Karpas-422 (cell line): ENCODE measurements around the gene CREB1. TPM values are rescaled to one million over a fixed set of nuclear protein-coding genes. Genes with fewer than 3 reads are reported as not detected.
"Not testable (repeated sequence)": the region's sequence is repeated elsewhere in the genome, so short reads cannot be mapped to it uniquely, and the experiment has no call there.

Source experiments
- DNase-seq: peaks from one replicate; pipeline ENCODE4 v3.0.0-alpha.2; 2015
- H2AFZ ChIP-seq: fragments of 200-600 bp; sonication (generic); 2 replicates; pipeline ENCODE4 v1.6.1; 2014; ENCODE audit warnings: antibody characterized with exemption, low read length, mixed read lengths
- H3K27ac ChIP-seq: fragments of 200-600 bp; sonication (generic); 2 replicates; pipeline ENCODE4 v1.5.1; 2014; ENCODE audit warnings: mild to moderate bottlenecking, low read length, moderate library complexity
- H3K27me3 ChIP-seq: fragments of 200-600 bp; sonication (generic); 2 replicates; pipeline ENCODE4 v1.6.1; 2014; ENCODE audit warnings: low read length, mixed read lengths
- H3K36me3 ChIP-seq: fragments of 200-600 bp; sonication (generic); 2 replicates; pipeline ENCODE4 v1.6.1; 2014; ENCODE audit warnings: low read length, mixed read lengths; ENCODE audit not compliant: insufficient read depth
- H3K4me1 ChIP-seq: fragments of 200-600 bp; sonication (generic); 2 replicates; pipeline ENCODE4 v1.6.1; 2014; ENCODE audit warnings: mild to moderate bottlenecking, low read length, mixed read lengths
- H3K4me2 ChIP-seq: fragments of 200-600 bp; sonication (generic); 2 replicates; pipeline ENCODE4 v1.6.1; 2014; ENCODE audit warnings: low read length, low read depth, mild to moderate bottlenecking; ENCODE audit not compliant: poor library complexity, severe bottlenecking
- H3K4me3 ChIP-seq: fragments of 200-600 bp; sonication (generic); 2 replicates; pipeline ENCODE4 v1.5.1; 2014; ENCODE audit warnings: mild to moderate bottlenecking, antibody characterized with exemption, low read length, mixed read lengths
- H3K79me2 ChIP-seq: fragments of 200-600 bp; sonication (generic); 2 replicates; pipeline ENCODE4 v1.6.1; 2014; ENCODE audit warnings: mild to moderate bottlenecking, low read length, mixed read lengths
- H3K9ac ChIP-seq: fragments of 200-600 bp; sonication (generic); 2 replicates; pipeline ENCODE4 v1.6.0; 2014; ENCODE audit warnings: low read length
- H3K9me2 ChIP-seq: fragments of 200-600 bp; sonication (generic), shearing (Covaris generic); replicated peaks from 2 replicates; pipeline ENCODE4 v1.6.0; 2014; ENCODE audit warnings: mild to moderate bottlenecking, low read length, moderate library complexity; ENCODE audit not compliant: insufficient read depth
- H3K9me3 ChIP-seq: fragments of 300-700, 200-600 bp; sonication (generic); 2 replicates; pipeline ENCODE4 v1.6.1; 2014; ENCODE audit warnings: low read length, mixed read lengths
- H4K20me1 ChIP-seq: fragments of 200-600 bp; sonication (generic); 2 replicates; pipeline ENCODE4 v1.6.1; 2014; ENCODE audit warnings: mild to moderate bottlenecking, antibody characterized with exemption, low read length, low read depth; ENCODE audit not compliant: insufficient read depth
- total RNA-seq: library from RNA; depleted of rRNA; stranded (reverse); fragments of >200 nt; shearing (Covaris generic); gene quantifications from 2 replicates; pipeline ENCODE4 v1.2.3, GENCODE V29; 2014; ENCODE audit warnings: low replicate concordance

The CREB1 gene
- total RNA-seq, 1 experiment from 2014 or later = 74.6 TPM

DNA sequence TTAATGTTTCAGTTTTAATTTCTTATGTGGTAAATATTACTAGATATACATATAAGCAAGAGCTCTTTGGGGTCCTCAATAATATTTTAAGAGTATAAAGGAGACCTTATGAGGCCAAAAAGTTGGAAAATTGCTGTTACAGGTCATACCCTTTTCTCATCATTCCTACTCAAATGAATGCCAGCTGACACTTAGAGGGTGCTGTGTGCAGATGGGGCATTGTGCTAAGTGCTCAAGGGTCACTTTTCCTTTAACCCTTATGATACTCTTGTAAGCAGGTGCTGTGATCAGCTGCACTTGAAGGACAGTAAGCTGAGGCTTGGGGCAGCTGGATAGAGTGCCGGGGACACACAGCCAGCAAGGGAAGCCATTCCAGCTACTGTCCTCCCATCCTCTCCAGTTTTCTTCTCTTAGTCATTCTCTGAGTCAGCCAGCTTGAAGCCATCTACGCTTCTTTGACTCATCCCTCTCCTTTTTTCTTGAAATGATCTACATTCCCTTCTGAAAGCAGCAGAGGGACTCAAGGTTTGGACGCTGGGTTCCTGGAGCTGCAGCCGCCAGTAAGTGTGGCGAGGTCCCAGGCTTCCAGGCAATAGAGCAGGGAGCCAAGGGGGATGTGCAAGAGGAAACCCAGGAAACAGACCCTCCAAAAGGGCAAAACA is 42.0 kb upstream of the CREB1 start:
- Histone ChIP-seq H3K9me3 (no peaks in the 10 kb centered on the region), H3K36me3 (no peaks in the 10 kb centered on the region)

DNA sequence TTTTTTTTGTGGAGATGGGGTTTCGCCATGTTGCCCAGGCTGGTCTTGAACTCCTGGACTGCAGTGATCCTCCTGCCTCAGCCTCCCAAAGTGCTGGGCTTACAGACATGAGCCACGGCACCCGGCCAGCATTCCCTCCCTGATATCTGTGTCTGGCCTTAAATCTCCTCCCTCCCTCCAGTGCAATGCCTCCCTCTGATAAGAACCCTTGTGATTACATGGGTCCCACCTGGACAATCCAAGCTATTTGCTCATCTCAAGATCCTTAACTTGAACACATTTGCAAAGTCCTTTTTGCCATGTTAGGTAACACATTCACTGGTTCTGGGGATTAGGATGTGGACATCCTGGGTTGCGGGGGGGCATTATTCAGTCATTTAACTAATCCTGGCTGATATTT is 40.5 kb upstream of the CREB1 start:
- H3K27ac ChIP-seq = no peak overlapping the region
- no peak overlapping the region for H3K4me2 ChIP-seq
- no peaks in the 10 kb centered on the region for H4K20me1 ChIP-seq
- H3K4me1 ChIP-seq = peaks cover 3% of the 10 kb centered on the region; the same call in 1 of the 2 replicates
- no peak overlapping the region for H3K4me3 ChIP-seq
- no peak for DNase-seq
- H3K9me3 ChIP-seq = no peaks in the 10 kb centered on the region
- no peaks in the 10 kb centered on the region for H3K79me2 ChIP-seq
- H2AFZ ChIP-seq = no peak overlapping the region
- H3K9me2 ChIP-seq = no peaks in the 10 kb centered on the region
- H3K36me3 ChIP-seq = no peaks in the 10 kb centered on the region
- H3K9ac ChIP-seq = no peak overlapping the region
- H3K27me3 ChIP-seq = no peaks in the 10 kb centered on the region

More for the DNA sequence above, 42.0 kb upstream of the CREB1 start:
- Histone ChIP-seq H3K27me3 (no peaks in the 10 kb centered on the region), H3K27ac (no peak overlapping the region), H3K79me2 (no peaks in the 10 kb centered on the region), H3K9me2 (no peaks in the 10 kb centered on the region), H2AFZ (no peak overlapping the region), H3K9ac (no peak overlapping the region), H3K4me3 (no peak overlapping the region), H4K20me1 (no peaks in the 10 kb centered on the region), H3K4me1 (peaks cover 3% of the 10 kb centered on the region; the same call in 1 of the 2 replicates), H3K4me2 (no peak overlapping the region)
- DNase-seq = no peak

DNA sequence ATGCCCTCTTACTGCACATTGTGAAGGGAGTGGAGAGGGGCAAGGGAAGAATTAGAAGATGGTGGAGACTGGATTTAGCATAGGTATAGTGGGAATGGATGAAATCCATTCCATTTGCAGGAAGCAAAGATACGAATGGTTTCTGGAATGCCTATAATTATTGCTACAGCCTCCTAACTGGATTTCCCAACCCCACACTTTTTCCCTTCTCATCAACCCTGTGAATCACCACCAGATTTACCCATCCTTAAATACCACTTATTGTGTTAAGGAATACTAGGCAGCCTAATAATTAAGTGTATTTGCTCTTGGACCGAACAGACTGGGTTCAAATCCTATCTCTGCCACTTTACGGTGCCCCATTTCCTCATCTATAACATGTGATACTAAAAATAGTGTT is 39.3 kb upstream of the CREB1 start:
- Histone ChIP-seq H3K4me2 (no peak overlapping the region), H3K9me2 (no peaks in the 10 kb centered on the region), H3K9ac (no peak overlapping the region), H3K27ac (no peak overlapping the region), H3K4me1 (no peaks in the 10 kb centered on the region), H3K9me3 (no peaks in the 10 kb centered on the region), H3K79me2 (no peaks in the 10 kb centered on the region), H3K36me3 (no peaks in the 10 kb centered on the region), H3K4me3 (no peak overlapping the region), H3K27me3 (no peaks in the 10 kb centered on the region), H2AFZ (no peak overlapping the region), H4K20me1 (no peaks in the 10 kb centered on the region)
- no peak for DNase-seq

DNA sequence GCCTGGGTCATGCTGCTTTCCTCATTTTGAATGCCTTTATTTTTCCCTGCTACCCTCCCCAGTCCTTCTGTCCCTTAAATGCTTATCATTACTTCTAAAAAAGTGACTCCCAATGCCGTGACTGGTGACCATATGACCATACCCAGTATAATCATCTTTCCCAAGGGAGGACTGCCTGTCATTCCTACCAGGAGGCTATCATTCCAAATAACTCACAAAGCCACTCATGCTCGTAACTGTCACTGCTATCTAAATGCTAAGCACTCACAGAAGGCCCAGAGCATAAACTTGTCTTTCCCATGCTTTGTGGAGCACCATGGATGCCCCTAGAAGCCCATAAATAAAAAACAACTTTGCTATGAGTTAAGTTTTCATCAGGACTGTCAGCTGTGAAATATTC is 38.7 kb upstream of the CREB1 start:
- Histone ChIP-seq H3K9me2 (no peaks in the 10 kb centered on the region), H3K4me2 (no peak overlapping the region), H2AFZ (no peak overlapping the region), H3K27ac (no peak overlapping the region), H4K20me1 (no peaks in the 10 kb centered on the region), H3K4me1 (no peaks in the 10 kb centered on the region), H3K4me3 (no peak overlapping the region), H3K9ac (no peak overlapping the region), H3K79me2 (no peaks in the 10 kb centered on the region), H3K9me3 (no peaks in the 10 kb centered on the region), H3K36me3 (no peaks in the 10 kb centered on the region), H3K27me3 (no peaks in the 10 kb centered on the region)
- no peak for DNase-seq

DNA sequence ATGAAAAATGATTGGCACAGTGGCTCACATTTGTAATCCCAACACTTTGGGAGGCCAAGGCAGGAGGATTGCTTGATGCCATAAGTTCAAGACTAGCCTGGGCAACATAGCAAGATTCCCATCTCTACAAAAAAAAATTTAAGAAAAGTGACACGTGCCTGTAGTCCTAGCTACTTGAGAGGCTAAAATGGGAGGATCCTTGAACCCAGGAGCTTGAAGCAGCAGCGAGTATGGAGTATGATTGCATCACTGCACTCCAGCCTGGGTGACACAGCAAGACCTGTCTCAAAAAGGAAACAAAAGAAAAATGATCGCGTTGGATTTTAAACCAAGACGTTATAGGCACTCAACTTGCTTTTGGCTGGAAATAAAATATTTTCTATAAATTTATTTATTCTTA is 37.8 kb upstream of the CREB1 start:
- no peak overlapping the region for H3K27ac ChIP-seq

DNA sequence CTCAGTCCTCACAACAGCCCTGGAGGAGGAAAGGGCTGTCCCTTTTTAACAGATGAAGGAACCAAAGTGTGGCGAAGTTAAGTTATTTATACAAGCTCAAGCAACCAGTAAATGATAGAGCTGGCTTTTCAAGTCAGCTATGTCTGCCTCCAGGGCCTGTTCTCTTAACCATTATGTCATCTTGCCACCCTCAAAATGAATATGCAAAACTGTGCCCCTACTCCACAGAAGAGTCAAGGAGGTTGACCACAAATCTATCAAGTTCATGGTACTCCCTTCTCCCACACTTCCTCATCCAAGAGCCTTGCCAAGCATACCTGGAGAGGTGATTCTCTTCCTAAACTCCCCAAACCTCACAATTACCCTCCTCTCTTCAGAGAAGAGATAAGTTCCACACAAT is 37.3 kb upstream of the CREB1 start:
- H3K9me2 ChIP-seq = no peaks in the 10 kb centered on the region
- DNase-seq = no peak
- no peaks in the 10 kb centered on the region for H4K20me1 ChIP-seq
- no peak overlapping the region for H3K4me2 ChIP-seq
- no peak overlapping the region for H3K9ac ChIP-seq
- no peaks in the 10 kb centered on the region for H3K27me3 ChIP-seq
- H3K4me3 ChIP-seq = no peak overlapping the region
- H3K27ac ChIP-seq = no peak overlapping the region
- H2AFZ ChIP-seq = no peak overlapping the region
- H3K79me2 ChIP-seq = no peaks in the 10 kb centered on the region
- H3K4me1 ChIP-seq = no peaks in the 10 kb centered on the region
- no peaks in the 10 kb centered on the region for H3K36me3 ChIP-seq
- H3K9me3 ChIP-seq = no peaks in the 10 kb centered on the region

More for the DNA sequence above, 37.8 kb upstream of the CREB1 start:
- no peak for DNase-seq
- Histone ChIP-seq H4K20me1 (no peaks in the 10 kb centered on the region), H2AFZ (no peak overlapping the region), H3K36me3 (no peaks in the 10 kb centered on the region), H3K27me3 (no peaks in the 10 kb centered on the region), H3K9me3 (no peaks in the 10 kb centered on the region), H3K4me3 (no peak overlapping the region), H3K4me2 (no peak overlapping the region), H3K4me1 (no peaks in the 10 kb centered on the region), H3K9ac (no peak overlapping the region), H3K9me2 (no peaks in the 10 kb centered on the region), H3K79me2 (no peaks in the 10 kb centered on the region)

DNA sequence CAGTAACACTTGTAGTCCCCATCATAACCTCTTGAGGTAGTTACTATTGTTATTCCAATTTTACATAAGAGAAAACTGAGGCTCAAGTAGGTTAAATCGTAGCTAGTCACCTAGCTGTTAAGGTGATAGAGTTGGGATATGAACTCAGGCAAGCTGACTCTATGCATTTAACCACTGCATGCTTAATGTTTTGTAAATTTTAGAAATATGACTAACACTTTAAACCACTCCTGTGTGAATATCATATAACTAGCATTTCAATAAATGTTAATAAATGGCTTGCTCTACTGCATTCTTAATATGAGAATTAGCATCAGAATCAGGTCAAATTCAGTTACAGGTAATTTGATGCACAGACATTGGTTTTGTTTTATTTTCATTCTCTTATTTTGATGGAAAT is 35.6 kb upstream of the CREB1 start:
- Histone ChIP-seq H4K20me1 (no peaks in the 10 kb centered on the region), H3K27me3 (no peaks in the 10 kb centered on the region), H3K4me1 (no peaks in the 10 kb centered on the region), H3K4me2 (no peak overlapping the region), H2AFZ (no peak overlapping the region), H3K9me3 (no peaks in the 10 kb centered on the region), H3K27ac (no peak overlapping the region), H3K36me3 (no peaks in the 10 kb centered on the region), H3K9ac (no peak overlapping the region), H3K79me2 (no peaks in the 10 kb centered on the region), H3K9me2 (no peaks in the 10 kb centered on the region), H3K4me3 (no peak overlapping the region)
- no peak for DNase-seq

DNA sequence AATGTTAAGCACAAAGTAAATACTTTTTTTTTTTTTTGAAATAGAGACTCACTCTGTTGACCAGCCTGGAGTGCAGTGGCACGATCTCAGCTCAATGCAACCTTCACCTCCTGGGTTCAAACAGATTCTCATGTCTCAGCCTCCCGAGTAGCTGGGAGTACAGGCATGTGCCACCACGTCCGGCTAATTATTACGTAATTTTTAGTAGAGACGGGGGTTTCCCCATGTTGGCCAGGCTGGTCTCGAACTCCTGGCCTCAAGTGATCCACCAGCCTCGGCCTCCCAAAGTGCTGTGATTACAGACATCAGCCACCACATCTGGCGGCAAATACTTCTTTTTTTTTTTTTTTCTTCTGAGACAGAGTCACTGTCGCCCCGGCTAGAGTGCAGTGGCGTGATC is 32.8 kb upstream of the CREB1 start:
- H3K9me2 ChIP-seq, H3K4me2 ChIP-seq, H2AFZ ChIP-seq, H4K20me1 ChIP-seq, H3K9me3 ChIP-seq, H3K27ac ChIP-seq, DNase-seq, H3K9ac ChIP-seq, H3K79me2 ChIP-seq, H3K36me3 ChIP-seq, H3K27me3 ChIP-seq, H3K4me1 ChIP-seq, H3K4me3 ChIP-seq: not testable (repeated sequence)
